Measurements from ENCODE around the gene DNA2. TPM values are rescaled to one million over a fixed set of nuclear protein-coding genes. Genes with fewer than 3 reads are reported as not detected.

DNA2 gene
- total RNA-seq, 1 experiment from 2014 or later = 20.9 TPM

- no peak for TF ChIP-seq SIN3A (IDR thresholded peaks at IDR 0.05; ENCODE audit: low read depth)
These were observed 100.2 kb downstream of the DNA2 start (continued) for GRCh38 chr10:68371604-68372003.

GRCh38 chr10:68367121-68367520 lies 104.7 kb downstream of the DNA2 start:
- H3K4me1 ChIP-seq (ENCODE audit: control insufficient read depth in 1 of 2, insufficient read depth in 2 of 2, low read length in 2 of 2) = no peaks in the 10 kb centered on the region
- ChIA-PET CTCF (no interaction called here), RAD21 (ENCODE audit: low non-redundant PET in 1 of 2, low total read pairs in 2 of 2, uncharacterized antibody in 2 of 2, unreplicated experiment in 2 of 2) (no interaction called here), POLR2A (no interaction called here)
- H4K20me1 ChIP-seq (ENCODE audit: insufficient read depth) = no peaks in the 10 kb centered on the region
- TF ChIP-seq ATF3 (IDR thresholded peaks at IDR 0.05) (no peak), ELF1 (IDR thresholded peaks at IDR 0.05; ENCODE audit: borderline replicate concordance, low read depth) (no peak), RAD21 (IDR thresholded peaks at IDR 0.05; ENCODE audit: low read depth) (no peak), SRF (IDR thresholded peaks at IDR 0.05; ENCODE audit: low read depth) (no peak)
- no peaks in the 10 kb centered on the region for H3K9me2 ChIP-seq (ENCODE audit: insufficient read depth)
- H3K79me2 ChIP-seq (ENCODE audit: insufficient read depth, low read length) = no peaks in the 10 kb centered on the region
- no peak overlapping the region for H3K9ac ChIP-seq (ENCODE audit: low read length)
- ATAC-seq (no peak), DNase-seq (ENCODE audit: low read depth, low spot score) (no peak)
- intact Hi-C loops (cut with micrococcal nuclease) = loop anchor here (10.0 kb wide), 1 partner anchor 528 kb away; no protein-coding TSS in a partner anchor
- H3K4me2 ChIP-seq (ENCODE audit: low read length) = no peak overlapping the region
- no peaks in the 10 kb centered on the region for H3K27me3 ChIP-seq (ENCODE audit: insufficient read depth, low read length)
- no peak overlapping the region for H3K27ac ChIP-seq (ENCODE audit: low read depth, low read length)
- H3K9me3 ChIP-seq (ENCODE audit: control insufficient read depth in 1 of 2, insufficient read depth in 1 of 2, low read depth in 1 of 2, low read length in 2 of 2) = peaks cover 0 to 3% of the 10 kb centered on the region in 2 experiments; a peak in 1 of 4 replicates
- peaks cover 2 to 9% of the 10 kb centered on the region in 2 experiments; a peak in 2 of 4 replicates for H3K36me3 ChIP-seq (ENCODE audit: control insufficient read depth in 1 of 2, insufficient read depth in 2 of 2, low read length in 2 of 2)
- no peak overlapping the region for H2AFZ ChIP-seq (ENCODE audit: low read depth, low read length, poor library complexity, severe bottlenecking)
- BruUV-seq (replicated peaks) = no TSS peak
- H3K4me3 ChIP-seq (replicated peaks in 1 of 2; ENCODE audit: low read depth in 1 of 2, low read length in 2 of 2) = no peak overlapping the region

DNA sequence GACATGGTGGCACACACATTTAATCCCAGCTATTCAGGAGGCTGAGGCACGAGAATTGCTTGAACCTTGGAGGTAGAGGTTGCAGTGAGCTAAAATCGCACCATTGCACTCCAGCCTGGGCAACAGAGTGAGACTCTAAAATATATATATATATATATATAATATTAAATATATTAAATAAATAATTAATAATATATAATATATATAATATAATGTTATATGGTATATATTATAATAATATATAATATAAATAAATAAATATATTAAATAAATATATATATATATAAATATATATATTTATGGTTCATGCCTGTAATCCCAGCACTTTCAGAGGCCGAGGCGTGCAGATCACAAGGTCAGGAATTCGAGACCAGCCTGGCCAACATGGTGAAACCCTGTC lies 105.2 kb downstream of the DNA2 start:
- H3K36me3 ChIP-seq (ENCODE audit: control insufficient read depth in 1 of 2, insufficient read depth in 2 of 2, low read length in 2 of 2) = peaks cover 2 to 3% of the 10 kb centered on the region in 2 experiments; a peak in 2 of 4 replicates
- ChIA-PET RAD21 (ENCODE audit: low non-redundant PET in 1 of 2, low total read pairs in 2 of 2, uncharacterized antibody in 2 of 2, unreplicated experiment in 2 of 2) (no interaction called here), CTCF (no interaction called here)

More for the DNA sequence above, 105.2 kb downstream of the DNA2 start:
- ATAC-seq (no peak), DNase-seq (ENCODE audit: low read depth, low spot score) (no peak)
- no peak overlapping the region for H3K27ac ChIP-seq (ENCODE audit: low read depth, low read length)
- BruUV-seq (replicated peaks) = no TSS peak
- H3K4me1 ChIP-seq (ENCODE audit: control insufficient read depth in 1 of 2, insufficient read depth in 2 of 2, low read length in 2 of 2) = no peaks in the 10 kb centered on the region
- H3K9me2 ChIP-seq (ENCODE audit: insufficient read depth) = no peaks in the 10 kb centered on the region
- POLR2A ChIA-PET = no interaction called here
- no peaks in the 10 kb centered on the region for H3K9me3 ChIP-seq (ENCODE audit: control insufficient read depth in 1 of 2, insufficient read depth in 1 of 2, low read depth in 1 of 2, low read length in 2 of 2)
- no peaks in the 10 kb centered on the region for H3K27me3 ChIP-seq (ENCODE audit: insufficient read depth, low read length)
- H3K9ac ChIP-seq (ENCODE audit: low read length) = no peak overlapping the region
- no peaks in the 10 kb centered on the region for H3K79me2 ChIP-seq (ENCODE audit: insufficient read depth, low read length)
- TF ChIP-seq CBX3 (IDR thresholded peaks at IDR 0.05; ENCODE audit: low read depth) (no peak), POLR2AphosphoS5 (IDR thresholded peaks at IDR 0.05; ENCODE audit: low read depth, low read length) (no peak)
- H3K4me3 ChIP-seq (replicated peaks in 1 of 2; ENCODE audit: low read depth in 1 of 2, low read length in 2 of 2) = no peak overlapping the region
- no peaks in the 10 kb centered on the region for H4K20me1 ChIP-seq (ENCODE audit: insufficient read depth)
- H2AFZ ChIP-seq (ENCODE audit: low read depth, low read length, poor library complexity, severe bottlenecking) = no peak overlapping the region
- H3K4me2 ChIP-seq (ENCODE audit: low read length) = no peak overlapping the region
- intact Hi-C loops (cut with micrococcal nuclease) = loop anchor here (10.0 kb wide), 1 partner anchor 528 kb away; no protein-coding TSS in a partner anchor

All from HCT116 (cell line).